ENCODE measurements around the gene TEDDM1.

TEDDM1 gene

GRCh38 chr1:182408435-182409075 lies 8.1 kb upstream of the TEDDM1 start:
- TF ChIP-seq CTCF (IDR thresholded peaks at IDR 0.05; ENCODE audit: low read depth, low read length, missing control alignments): no peak
- DNase-seq (ENCODE audit: low read depth): no peak
- in situ Hi-C loops (cut with HindIII; ENCODE audit: low sequenced_read_pairs): no loop called here
- no peak overlapping the region for H3K4me3 ChIP-seq (ENCODE audit: low read depth, low read length)

GRCh38 chr1:182407724-182408123 lies 7.3 kb upstream of the TEDDM1 start:
- H3K4me3 ChIP-seq (ENCODE audit: low read depth, low read length): no peak overlapping the region
- in situ Hi-C loops (cut with HindIII; ENCODE audit: low sequenced_read_pairs): no loop called here
- TF ChIP-seq CTCF (IDR thresholded peaks at IDR 0.05; ENCODE audit: low read depth, low read length, missing control alignments): no peak
- DNase-seq (ENCODE audit: low read depth): no peak

GRCh38 chr1:182406012-182406411 lies 5.5 kb upstream of the TEDDM1 start:
- TF ChIP-seq CTCF (IDR thresholded peaks at IDR 0.05; ENCODE audit: low read depth, low read length, missing control alignments): no peak
- DNase-seq (ENCODE audit: low read depth): no peak
- in situ Hi-C loops (cut with HindIII; ENCODE audit: low sequenced_read_pairs): no loop called here
- no peak overlapping the region for H3K4me3 ChIP-seq (ENCODE audit: low read depth, low read length)

GRCh38 chr1:182405578-182405977 lies 5.1 kb upstream of the TEDDM1 start:
- no peak overlapping the region for H3K4me3 ChIP-seq (ENCODE audit: low read depth, low read length)
- in situ Hi-C loops (cut with HindIII; ENCODE audit: low sequenced_read_pairs): no loop called here
- no peak for DNase-seq (ENCODE audit: low read depth)
- TF ChIP-seq CTCF (IDR thresholded peaks at IDR 0.05; ENCODE audit: low read depth, low read length, missing control alignments): no peak

GRCh38 chr1:182404781-182405180 lies 4.3 kb upstream of the TEDDM1 start:
- TF ChIP-seq CTCF (IDR thresholded peaks at IDR 0.05; ENCODE audit: low read depth, low read length, missing control alignments): no peak
- DNase-seq (ENCODE audit: low read depth): no peak
- in situ Hi-C loops (cut with HindIII; ENCODE audit: low sequenced_read_pairs): no loop called here
- H3K4me3 ChIP-seq (ENCODE audit: low read depth, low read length): no peak overlapping the region

- no peak for TF ChIP-seq CTCF (IDR thresholded peaks at IDR 0.05; ENCODE audit: low read depth, low read length, missing control alignments)
- no peak overlapping the region for H3K4me3 ChIP-seq (ENCODE audit: low read depth, low read length)
- in situ Hi-C loops (cut with HindIII; ENCODE audit: low sequenced_read_pairs): loop anchor here (5.0 kb wide), 1 partner anchor 311 kb away; no protein-coding TSS in a partner anchor
- DNase-seq (ENCODE audit: low read depth): no peak
These were observed 2.6 kb downstream of the TEDDM1 start for GRCh38 chr1:182397653-182398393.

Measured in astrocyte of the cerebellum (primary cell).